ENCODE measurements around the gene XPO6.
A peak's percentile ranks its signal among the peaks of the same experiment; 100 is the strongest.
"Not testable (repeated sequence)": the region's sequence is repeated elsewhere in the genome, so short reads cannot be mapped to it uniquely, and the experiment has no call there.

Gene XPO6

DNA sequence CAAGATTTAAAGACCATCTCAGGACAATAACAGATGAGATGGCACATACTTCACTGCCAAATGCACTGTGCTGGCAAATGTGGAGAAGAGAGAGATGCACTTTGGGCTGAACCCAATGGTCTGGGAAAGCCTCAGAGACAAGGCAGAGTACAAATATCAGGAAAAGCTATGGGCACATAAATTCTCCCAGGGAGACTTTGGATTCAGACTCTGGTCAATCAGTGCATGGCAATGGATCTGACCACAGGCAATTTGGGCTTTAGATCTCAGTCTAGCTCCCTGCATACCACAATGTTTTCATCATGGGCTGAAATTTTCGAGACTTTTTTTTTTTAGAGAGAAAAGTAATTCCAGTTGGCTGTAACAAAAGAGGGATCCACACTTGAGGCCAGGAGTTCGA, 20.0 kb upstream of the XPO6 start:
- TF ChIP-seq, protein P1, sequence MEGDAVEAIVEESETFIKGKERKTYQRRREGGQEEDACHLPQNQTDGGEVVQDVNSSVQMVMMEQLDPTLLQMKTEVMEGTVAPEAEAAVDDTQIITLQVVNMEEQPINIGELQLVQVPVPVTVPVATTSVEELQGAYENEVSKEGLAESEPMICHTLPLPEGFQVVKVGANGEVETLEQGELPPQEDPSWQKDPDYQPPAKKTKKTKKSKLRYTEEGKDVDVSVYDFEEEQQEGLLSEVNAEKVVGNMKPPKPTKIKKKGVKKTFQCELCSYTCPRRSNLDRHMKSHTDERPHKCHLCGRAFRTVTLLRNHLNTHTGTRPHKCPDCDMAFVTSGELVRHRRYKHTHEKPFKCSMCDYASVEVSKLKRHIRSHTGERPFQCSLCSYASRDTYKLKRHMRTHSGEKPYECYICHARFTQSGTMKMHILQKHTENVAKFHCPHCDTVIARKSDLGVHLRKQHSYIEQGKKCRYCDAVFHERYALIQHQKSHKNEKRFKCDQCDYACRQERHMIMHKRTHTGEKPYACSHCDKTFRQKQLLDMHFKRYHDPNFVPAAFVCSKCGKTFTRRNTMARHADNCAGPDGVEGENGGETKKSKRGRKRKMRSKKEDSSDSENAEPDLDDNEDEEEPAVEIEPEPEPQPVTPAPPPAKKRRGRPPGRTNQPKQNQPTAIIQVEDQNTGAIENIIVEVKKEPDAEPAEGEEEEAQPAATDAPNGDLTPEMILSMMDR (IDR thresholded peaks at IDR 0.05; ENCODE audit: control extremely low read depth, extremely low read depth, low read depth, missing control alignments), result no peak
- ChIA-PET POLR2A (no interaction called here), CTCF (interaction anchor here (0.9 to 1.4 kb wide), 2 partner anchors 9 to 11 kb away, joined by 3 to 4 read pairs; no protein-coding TSS in a partner anchor)
- no peak for DNase-seq (ENCODE audit: extremely low spot score)

DNA sequence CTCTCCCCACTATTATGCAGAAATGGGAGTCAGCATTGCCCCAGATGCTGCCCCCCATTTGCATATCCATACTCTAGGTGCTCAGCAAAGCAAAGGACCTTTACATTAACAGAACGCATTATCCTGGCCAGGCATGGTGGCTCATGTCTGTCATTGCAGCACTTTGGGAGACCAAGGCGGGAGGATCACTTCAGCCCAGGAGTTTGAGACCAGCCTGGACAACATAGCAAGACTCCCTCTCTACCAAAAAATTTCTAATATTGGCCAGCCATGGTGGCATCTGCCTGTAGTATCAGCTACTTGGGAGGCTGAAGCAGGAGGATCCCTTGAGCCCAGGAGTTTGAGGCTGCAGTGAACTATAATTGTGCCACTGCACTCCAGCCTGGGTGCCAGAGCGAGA, 12.1 kb upstream of the XPO6 start:
- CTCF ChIA-PET, result interaction anchor here (1.2 to 1.6 kb wide), 2 partner anchors 8 to 251 kb away, joined by 3 read pairs; no protein-coding TSS in a partner anchor
- DNase-seq (ENCODE audit: extremely low spot score); POLR2A ChIA-PET: not testable (repeated sequence)

DNA sequence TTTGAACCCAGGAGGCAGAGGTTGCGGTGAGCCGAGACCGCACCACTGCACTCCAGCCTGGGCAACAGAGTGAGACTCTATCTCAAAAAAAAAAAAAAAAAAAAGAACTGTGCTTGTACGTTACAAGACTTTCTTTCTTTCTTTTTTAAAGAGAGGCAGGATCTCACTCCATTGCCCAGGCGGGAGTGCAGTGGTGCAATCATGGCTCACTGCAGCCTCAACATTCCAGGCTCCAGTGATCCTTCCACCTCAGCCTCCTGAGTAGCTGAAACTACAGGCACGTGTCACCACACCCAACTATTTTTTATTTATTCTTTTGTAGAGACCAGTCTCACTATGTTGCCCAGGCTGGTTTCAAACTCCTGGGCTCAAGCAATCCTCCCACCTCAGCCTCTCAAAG, 8.0 kb upstream of the XPO6 start:
- DNase-seq (ENCODE audit: extremely low spot score); CTCF ChIA-PET: not testable (repeated sequence)
- POLR2A ChIA-PET, result interaction anchor here (0.6 kb wide), 1 partner anchor 16 kb away, joined by 3 read pairs; no protein-coding TSS in a partner anchor

DNA sequence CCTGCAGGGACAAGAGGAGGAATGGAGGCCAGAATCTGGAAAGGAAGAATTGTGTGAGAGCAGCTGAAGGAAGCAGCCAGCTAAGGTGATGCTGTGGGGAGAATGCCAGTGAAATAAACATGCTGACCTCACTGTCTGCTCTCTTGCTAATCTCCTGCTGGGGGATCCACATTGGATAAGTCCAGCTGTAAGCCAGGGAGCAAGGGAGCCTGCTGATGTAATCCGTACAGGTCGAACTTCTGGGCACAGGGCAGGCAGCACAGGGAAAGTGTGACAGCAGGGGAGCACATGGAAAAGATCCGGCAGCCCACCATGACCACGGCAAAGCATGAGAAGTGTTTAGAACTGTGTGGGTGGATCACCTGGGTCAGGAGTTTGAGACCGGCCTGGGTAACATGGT, 7.5 kb upstream of the XPO6 start:
- ChIA-PET CTCF (interaction anchor here (1.1 to 3.5 kb wide), 6 partner anchors 9 to 670 kb away, joined by 3 to 34 read pairs (median 7); partner anchors contain the start of gene GTF3C1), POLR2A (no interaction called here)
- TF ChIP-seq, protein P1 (IDR thresholded peaks at IDR 0.05; ENCODE audit: control extremely low read depth, extremely low read depth, low read depth, missing control alignments), result no peak
- no peak for DNase-seq (ENCODE audit: extremely low spot score)

DNA sequence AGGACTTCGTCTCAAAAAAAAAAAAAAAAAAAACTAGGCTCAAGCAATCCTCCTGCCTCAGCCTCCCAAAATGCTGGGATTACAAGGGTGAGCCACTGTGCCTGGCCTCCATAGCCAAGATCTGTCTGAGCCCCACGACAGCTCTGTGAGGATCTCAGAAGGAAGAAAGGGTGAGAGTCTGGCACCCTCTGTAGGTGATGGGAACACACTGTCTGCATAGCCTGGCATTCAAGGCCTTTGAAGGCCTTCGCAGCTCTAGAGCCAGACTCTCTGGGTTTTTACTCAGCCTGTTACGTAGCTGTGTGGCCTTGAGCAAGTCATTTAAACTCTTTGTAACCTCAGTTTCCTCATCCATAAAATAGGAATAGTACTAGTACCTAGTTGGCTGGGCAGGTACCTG, 6.3 kb upstream of the XPO6 start:
- ChIA-PET POLR2A (no interaction called here), CTCF (interaction anchor here (0.6 to 3.5 kb wide), 32 partner anchors 8 to 669 kb away, joined by 3 to 34 read pairs (median 4); partner anchors contain the start of gene GTF3C1)
- DNase-seq (ENCODE audit: extremely low spot score), result peak; percentile 67
- TF ChIP-seq, protein P1 (IDR thresholded peaks at IDR 0.05; ENCODE audit: control extremely low read depth, extremely low read depth, low read depth, missing control alignments), result peak; percentile 69

DNA sequence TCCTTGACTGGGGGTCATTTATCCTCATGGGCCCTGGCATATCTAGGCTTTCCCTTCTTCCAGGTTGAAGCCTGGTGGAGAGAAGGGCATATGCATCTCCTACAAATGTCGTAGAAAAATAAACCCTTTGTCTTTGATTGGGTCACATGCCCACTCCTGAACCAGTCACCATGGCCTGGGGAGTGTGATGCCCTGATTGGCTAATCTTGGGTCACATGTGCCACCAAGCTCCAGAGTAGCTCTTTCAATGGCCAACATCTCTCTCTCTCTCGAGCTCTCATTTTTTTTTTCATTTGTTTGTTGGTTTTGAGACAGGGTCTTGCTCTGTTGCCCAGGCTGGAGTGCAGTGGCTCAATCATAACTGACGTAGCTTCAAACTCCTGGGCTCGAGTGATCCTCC, 5.6 kb upstream of the XPO6 start:
- TF ChIP-seq, protein P1 (IDR thresholded peaks at IDR 0.05; ENCODE audit: control extremely low read depth, extremely low read depth, low read depth, missing control alignments), result no peak
- ChIA-PET CTCF (interaction anchor here (1.1 to 3.5 kb wide), 13 partner anchors 21 to 578 kb away, joined by 3 to 34 read pairs (median 5); no protein-coding TSS in a partner anchor), POLR2A (no interaction called here)
- DNase-seq (ENCODE audit: extremely low spot score), result no peak

DNA sequence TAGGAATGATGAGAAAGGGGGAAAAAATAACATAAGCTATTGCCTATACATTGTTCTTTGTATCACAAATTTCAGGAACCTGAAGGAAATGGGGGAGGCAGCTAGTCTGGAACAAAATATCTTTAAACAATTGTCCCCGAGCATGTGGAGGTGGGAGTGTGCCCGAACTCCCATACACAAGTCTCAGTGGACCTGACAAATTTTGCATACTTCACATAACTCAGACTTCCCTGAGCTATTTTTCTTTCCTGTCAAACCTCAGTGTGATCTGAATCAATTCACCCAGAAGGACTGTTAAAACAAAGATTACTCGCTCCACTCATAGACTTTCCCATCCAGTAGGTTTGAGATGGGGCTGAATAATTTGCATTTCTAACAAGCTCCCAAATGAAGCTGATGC, 1.6 kb upstream of the XPO6 start:
- CTCF ChIA-PET, result interaction anchor here (0.8 to 1.3 kb wide), 6 partner anchors 9 to 241 kb away, joined by 3 to 4 read pairs (median 3); no protein-coding TSS in a partner anchor
- POLR2A ChIA-PET, result no interaction called here

More for the DNA sequence above, 1.6 kb upstream of the XPO6 start:
- TF ChIP-seq, protein P1 (IDR thresholded peaks at IDR 0.05; ENCODE audit: control extremely low read depth, extremely low read depth, low read depth, missing control alignments), result no peak
- DNase-seq (ENCODE audit: extremely low spot score), result no peak
